Immature natural killer cell (primary cell): ENCODE results near the gene PIAS1. TPM values are rescaled to one million over a fixed set of nuclear protein-coding genes. Genes with fewer than 3 reads are reported as not detected.

Experiments used
- DNase-seq, 3 donors: peaks; one replicate each; pipeline ENCODE4 v3.0.0; 2022; ENCODE audit warnings: mixed read lengths in 1 of 3
- H3K27ac Mint-ChIP-seq, 6 donors: one replicate each; pipeline ENCODE4 v1.8.0; 2020; ENCODE audit warnings: mixed read lengths in 6 of 6, mild to moderate bottlenecking in 5 of 6, inconsistent platforms in 4 of 6, moderate library complexity in 3 of 6
- H3K27me3 Mint-ChIP-seq, 3 donors: one replicate each; pipeline ENCODE4 v1.8.0; 2020 to 2021; ENCODE audit warnings: low read depth in 3 of 3, mild to moderate bottlenecking in 3 of 3, mixed read lengths in 3 of 3, moderate library complexity in 3 of 3, inconsistent platforms in 1 of 3
- H3K36me3 Mint-ChIP-seq, 3 donors: one replicate each; pipeline ENCODE4 v1.8.0; 2020; ENCODE audit warnings: mixed read lengths in 3 of 3, inconsistent platforms in 2 of 3, mild to moderate bottlenecking in 2 of 3
- H3K4me1 Mint-ChIP-seq, 2 donors: one replicate each; pipeline ENCODE4 v1.8.0; 2020; ENCODE audit warnings: inconsistent platforms in 2 of 2, mild to moderate bottlenecking in 2 of 2, mixed read lengths in 2 of 2, moderate library complexity in 1 of 2
- H3K4me3 Mint-ChIP-seq, 5 donors: one replicate each; pipeline ENCODE4 v1.8.0; 2020; ENCODE audit warnings: mild to moderate bottlenecking in 5 of 5, mixed read lengths in 5 of 5, inconsistent platforms in 3 of 5, moderate library complexity in 3 of 5
- H3K9me3 Mint-ChIP-seq, 6 donors: one replicate each; pipeline ENCODE4 v1.8.0; 2020; ENCODE audit warnings: mild to moderate bottlenecking in 6 of 6, mixed read lengths in 6 of 6, inconsistent platforms in 4 of 6, moderate library complexity in 3 of 6
- polyA plus RNA-seq, 3 donors: library from polyadenylated mRNA; unstranded; fragments of 300-500 nt; fragmentation: Illumina TruSeq; gene quantifications; one replicate each; pipeline ENCODE4 v1.2.3, GENCODE V29; 2021

PIAS1 gene
- polyA plus RNA-seq, 3 donors from 2014 or later = 84.1 to 138 (median 112) TPM

DNA sequence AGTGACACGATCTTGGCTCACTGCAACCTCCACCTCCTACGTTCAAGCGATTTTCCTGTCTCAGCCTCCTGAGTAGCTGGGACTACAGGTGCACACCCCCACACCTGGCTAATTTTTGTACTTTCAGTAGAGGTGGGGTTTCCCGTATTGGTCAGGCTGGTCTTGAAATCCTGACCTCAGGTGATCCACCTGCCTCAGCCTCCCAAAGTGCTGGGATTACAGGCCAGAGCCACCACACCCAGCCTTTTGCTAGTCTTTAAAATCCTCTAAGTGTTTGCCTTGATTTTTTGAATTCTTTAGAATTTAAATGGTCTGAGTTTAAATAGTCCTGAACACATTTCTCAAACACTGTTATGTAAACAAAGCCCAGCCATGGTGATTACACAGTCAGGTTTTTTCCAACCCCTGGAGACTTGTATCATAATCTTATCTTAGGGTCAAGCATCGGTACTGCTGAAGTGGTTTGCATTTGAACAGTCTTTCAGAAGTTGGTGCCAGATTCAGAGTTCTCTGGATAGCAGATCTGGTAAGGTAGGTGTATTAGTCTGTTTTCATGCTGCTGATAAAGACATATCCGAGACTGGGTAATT lies 28.2 kb upstream of the PIAS1 start:
- H3K36me3 Mint-ChIP-seq = no peaks in the 10 kb centered on the region
- peaks cover 3 to 9% (median 5%) of the 10 kb centered on the region in 3 donors for H3K27me3 Mint-ChIP-seq
- H3K9me3 Mint-ChIP-seq = no peaks in the 10 kb centered on the region
- no peaks in the 10 kb centered on the region for H3K4me1 Mint-ChIP-seq
- H3K4me3 Mint-ChIP-seq = no peak overlapping the region
- H3K27ac Mint-ChIP-seq = no peak overlapping the region
- no peak for DNase-seq

DNA sequence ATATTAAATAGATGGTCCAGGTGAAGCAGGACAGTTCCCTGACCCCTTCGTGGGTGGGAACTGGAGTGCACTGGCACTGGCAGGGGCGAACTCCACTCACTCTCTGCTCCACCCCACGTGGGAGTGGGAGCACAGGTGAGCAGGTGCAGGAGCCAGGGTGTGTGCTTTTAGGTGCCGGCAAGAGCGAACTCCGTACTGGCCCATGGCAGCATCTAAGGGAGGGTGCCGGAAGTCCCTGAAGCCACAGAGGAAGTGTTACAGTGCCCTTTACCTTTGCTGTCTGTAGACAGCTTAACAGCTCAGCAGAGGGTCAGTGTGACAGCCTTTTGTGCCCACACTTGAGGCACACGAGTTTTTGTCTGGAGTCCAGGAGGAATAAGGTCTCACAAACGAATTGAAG lies 26.7 kb upstream of the PIAS1 start:
- Mint-ChIP-seq H3K27me3 (peaks cover 3 to 9% (median 5%) of the 10 kb centered on the region in 3 donors), H3K36me3 (no peaks in the 10 kb centered on the region), H3K9me3 (no peaks in the 10 kb centered on the region), H3K4me3 (no peak overlapping the region), H3K4me1 (no peaks in the 10 kb centered on the region), H3K27ac (no peak overlapping the region)
- no peak for DNase-seq

DNA sequence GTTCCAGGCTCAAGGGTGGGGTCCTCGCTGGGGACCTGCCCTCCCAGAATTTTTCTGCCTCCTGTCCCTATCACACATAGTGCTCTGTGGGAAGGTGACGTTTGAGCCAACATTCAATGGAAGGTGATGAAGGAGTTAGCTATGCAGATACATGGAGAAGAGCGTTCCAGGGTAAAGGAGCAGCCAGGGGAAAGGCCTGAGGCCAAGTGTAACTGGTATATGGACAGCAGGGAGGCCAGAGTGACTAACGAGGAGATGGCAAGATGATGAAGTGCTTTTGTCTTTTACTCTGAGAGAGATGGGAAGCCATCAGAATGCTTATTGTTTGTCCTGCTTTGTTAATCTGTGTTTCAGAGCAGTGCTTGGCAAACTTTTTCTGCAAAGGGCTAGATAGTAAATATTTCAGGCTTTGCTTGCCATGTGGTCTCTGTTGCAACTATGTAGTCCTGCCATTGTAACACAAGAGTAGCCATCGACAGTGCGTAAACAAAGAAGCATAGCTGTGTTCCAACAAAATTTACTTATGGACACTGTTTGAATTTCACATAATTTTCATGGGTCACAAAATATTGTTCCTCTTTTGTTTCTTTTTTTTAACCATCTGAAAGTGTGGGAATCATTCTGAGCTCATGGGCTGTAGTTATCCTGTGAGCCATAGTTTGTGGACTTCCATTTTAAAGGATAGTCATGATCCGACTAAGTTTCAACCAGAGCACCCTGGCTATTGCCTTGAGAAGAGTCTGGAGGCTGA lies 25.8 kb upstream of the PIAS1 start:
- Mint-ChIP-seq H3K36me3 (no peaks in the 10 kb centered on the region), H3K9me3 (peaks cover 0 to 2% (median 0%) of the 10 kb centered on the region in 6 donors), H3K27ac (no peak overlapping the region), H3K27me3 (peaks cover 3 to 9% (median 3%) of the 10 kb centered on the region in 3 donors), H3K4me1 (no peaks in the 10 kb centered on the region), H3K4me3 (no peak overlapping the region)
- DNase-seq = no peak

DNA sequence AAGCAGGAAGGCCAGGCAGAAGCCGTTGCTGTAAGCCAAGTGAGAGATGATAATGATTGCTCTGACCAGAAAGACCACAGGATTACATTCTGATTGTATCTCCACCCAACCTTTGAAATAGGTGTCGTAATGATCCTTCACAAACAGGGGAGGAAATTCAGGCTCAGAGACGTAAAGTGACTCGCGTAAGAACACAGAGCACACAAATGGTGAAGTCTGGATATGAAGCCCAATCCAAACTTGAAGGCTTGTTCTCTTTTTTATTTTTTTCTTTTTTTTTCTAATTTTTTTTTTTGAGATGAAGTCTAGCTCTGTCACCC lies 25.3 kb upstream of the PIAS1 start:
- no peak overlapping the region for H3K27ac Mint-ChIP-seq
- no peak overlapping the region for H3K4me3 Mint-ChIP-seq
- no peaks in the 10 kb centered on the region for H3K4me1 Mint-ChIP-seq
- H3K27me3 Mint-ChIP-seq = peaks cover 3 to 9% (median 3%) of the 10 kb centered on the region in 3 donors
- no peak for DNase-seq
- peaks cover 0 to 2% (median 0%) of the 10 kb centered on the region in 6 donors for H3K9me3 Mint-ChIP-seq
- no peaks in the 10 kb centered on the region for H3K36me3 Mint-ChIP-seq

DNA sequence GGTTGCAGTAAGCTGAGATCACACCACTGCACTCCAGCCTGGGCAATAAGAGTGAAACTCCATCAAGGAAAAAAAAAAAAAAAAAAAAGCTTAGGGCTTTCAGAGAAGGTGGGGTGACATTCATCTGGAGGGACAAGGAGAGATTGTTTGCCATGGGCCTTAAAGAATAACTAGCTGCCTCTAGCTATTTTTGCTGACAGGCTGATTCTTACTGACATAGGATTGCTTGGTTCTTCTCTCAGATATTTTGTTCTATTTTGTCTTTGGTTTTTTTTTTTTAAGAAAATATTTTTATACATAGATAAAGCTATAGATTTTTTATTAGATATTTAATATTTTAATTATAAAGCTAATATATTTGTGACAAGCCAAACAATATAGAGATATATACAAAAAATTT lies 24.2 kb upstream of the PIAS1 start:
- Mint-ChIP-seq H3K4me1 (no peaks in the 10 kb centered on the region), H3K36me3 (no peaks in the 10 kb centered on the region), H3K4me3 (no peak overlapping the region), H3K9me3 (peaks cover 0 to 2% (median 0%) of the 10 kb centered on the region in 6 donors), H3K27me3 (peaks cover 3 to 9% (median 4%) of the 10 kb centered on the region in 3 donors), H3K27ac (no peak overlapping the region)
- no peak for DNase-seq

DNA sequence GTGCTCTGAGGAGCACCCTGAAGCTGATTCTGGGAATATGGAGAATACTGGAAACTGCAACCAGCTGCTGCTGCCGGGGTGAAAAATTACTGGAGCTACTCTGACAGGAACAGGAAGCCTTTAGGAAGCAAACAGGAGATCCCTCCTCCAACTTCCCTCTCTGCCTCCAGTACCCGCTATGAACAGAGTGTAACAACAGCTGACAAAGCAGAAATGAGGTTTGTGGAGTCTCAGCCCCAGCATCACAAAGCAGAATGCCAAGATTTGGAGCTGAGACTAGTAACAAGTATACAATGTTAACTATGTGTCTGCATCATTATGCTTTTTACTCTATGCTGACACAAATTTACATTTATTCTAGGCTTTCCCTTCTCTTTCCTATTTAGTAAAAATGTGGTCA lies 22.7 kb upstream of the PIAS1 start:
- Mint-ChIP-seq H3K4me1 (no peaks in the 10 kb centered on the region), H3K27ac (no peak overlapping the region), H3K36me3 (no peaks in the 10 kb centered on the region), H3K27me3 (peaks cover 3 to 9% (median 4%) of the 10 kb centered on the region in 3 donors), H3K9me3 (peaks cover 0 to 2% (median 0%) of the 10 kb centered on the region in 6 donors), H3K4me3 (no peak overlapping the region)
- no peak for DNase-seq

DNA sequence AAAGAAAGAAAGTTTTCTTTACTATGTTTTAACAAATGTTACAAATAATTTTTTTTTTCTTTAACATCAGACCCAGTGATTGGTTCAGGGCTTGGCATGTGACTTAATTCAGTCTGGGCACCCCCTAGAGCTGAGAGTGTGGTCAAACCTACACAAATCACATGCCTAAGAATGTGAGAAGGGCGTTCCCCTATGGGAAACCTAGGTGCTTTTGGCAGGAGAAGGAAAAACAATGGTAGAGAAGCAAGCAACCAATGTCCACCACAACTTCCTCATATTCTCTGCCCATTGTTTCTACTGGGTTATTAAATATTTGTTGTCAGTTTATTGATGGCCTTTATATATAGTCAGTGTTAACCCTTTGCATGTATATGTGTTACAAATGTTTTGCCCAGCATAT lies 21.4 kb upstream of the PIAS1 start:
- no peak for DNase-seq
- H3K36me3 Mint-ChIP-seq = no peaks in the 10 kb centered on the region
- H3K27ac Mint-ChIP-seq = no peak overlapping the region
- H3K4me1 Mint-ChIP-seq = peaks cover 5 to 6% of the 10 kb centered on the region in 2 donors
- no peak overlapping the region for H3K4me3 Mint-ChIP-seq
- H3K9me3 Mint-ChIP-seq = peaks cover 0 to 2% (median 0%) of the 10 kb centered on the region in 6 donors
- peaks cover 3 to 6% (median 4%) of the 10 kb centered on the region in 3 donors for H3K27me3 Mint-ChIP-seq

DNA sequence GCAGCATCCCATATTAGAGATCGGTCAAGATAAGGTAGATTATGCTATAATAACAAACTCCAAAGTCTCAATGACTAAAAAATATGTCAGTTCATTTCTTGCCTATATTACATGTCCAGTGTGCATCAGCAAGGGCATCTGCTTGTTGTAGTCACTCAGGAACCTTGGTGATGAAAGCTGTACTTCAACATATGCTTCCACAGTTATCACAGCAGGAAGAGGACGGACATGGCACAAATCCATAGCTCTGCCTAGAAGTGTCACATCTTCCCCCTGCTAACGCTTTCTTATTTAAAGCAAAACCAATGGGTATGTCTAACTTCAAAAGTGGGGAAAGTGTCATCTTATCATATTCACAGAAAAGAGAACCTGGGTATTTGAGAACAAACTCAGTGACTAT lies 20.0 kb upstream of the PIAS1 start:
- Mint-ChIP-seq H3K36me3 (no peaks in the 10 kb centered on the region), H3K27ac (no peak overlapping the region), H3K9me3 (peaks cover 0 to 5% (median 0%) of the 10 kb centered on the region in 6 donors)

DNA sequence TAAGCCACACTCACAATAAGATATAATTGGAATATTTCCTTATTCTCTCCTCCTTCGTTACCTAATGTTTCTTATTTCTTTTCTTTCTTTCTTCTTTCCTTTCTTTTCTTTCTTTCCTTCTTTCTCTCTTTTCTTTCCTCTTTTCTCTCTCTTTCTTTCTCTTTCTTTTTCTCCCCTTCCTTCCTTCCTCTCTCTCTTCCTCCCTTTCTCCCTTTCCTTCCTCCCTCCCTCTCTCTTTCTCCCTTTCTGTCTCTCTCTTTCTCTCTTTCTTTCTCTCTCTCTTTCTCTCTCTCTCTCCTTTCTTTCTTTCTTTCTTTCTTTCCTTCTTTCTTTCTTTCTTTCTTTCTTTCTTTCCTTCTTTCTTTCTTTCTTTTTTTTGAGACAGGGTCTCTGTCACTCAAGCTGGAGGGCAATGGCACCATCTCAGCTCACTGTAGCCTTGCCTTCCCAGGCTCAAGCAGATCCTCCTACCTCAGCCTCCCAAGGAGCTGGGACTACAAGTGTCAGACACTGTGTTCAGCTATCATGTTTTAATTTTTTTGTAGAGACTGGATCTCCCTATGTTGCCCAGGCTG lies 19.3 kb upstream of the PIAS1 start:
- no peak overlapping the region for H3K27ac Mint-ChIP-seq
- H3K9me3 Mint-ChIP-seq = peaks cover 0 to 5% (median 0%) of the 10 kb centered on the region in 6 donors
- H3K4me1 Mint-ChIP-seq = peaks cover 5 to 9% of the 10 kb centered on the region in 2 donors
- no peaks in the 10 kb centered on the region for H3K36me3 Mint-ChIP-seq
- peaks cover 3 to 6% (median 6%) of the 10 kb centered on the region in 3 donors for H3K27me3 Mint-ChIP-seq
- DNase-seq = no peak
- no peak overlapping the region for H3K4me3 Mint-ChIP-seq

More for the DNA sequence above, 20.0 kb upstream of the PIAS1 start:
- Mint-ChIP-seq H3K27me3 (peaks cover 2 to 6% (median 4%) of the 10 kb centered on the region in 3 donors), H3K4me3 (no peak overlapping the region), H3K4me1 (peaks cover 5 to 9% of the 10 kb centered on the region in 2 donors)
- DNase-seq = no peak

DNA sequence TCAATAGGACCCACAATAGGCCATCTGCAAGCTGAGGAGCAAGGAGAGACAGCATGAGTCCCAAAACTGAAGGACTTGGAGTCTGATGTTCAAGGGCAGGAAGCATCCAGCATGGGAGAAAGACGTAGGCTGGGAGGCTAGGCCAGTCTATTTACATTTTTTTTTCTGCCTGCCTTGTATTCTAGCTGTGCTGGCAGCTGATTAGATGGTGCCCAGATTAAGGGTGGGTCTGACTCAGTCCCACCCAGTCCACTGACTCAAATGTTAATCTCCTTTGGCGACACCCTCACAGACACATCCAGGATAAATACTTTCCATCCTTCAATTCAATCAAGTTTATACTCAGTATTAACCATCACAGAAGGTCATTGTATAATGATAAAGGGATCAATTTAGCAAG lies 15.9 kb upstream of the PIAS1 start:
- H3K36me3 Mint-ChIP-seq = no peaks in the 10 kb centered on the region
- peaks cover 5 to 9% of the 10 kb centered on the region in 2 donors for H3K4me1 Mint-ChIP-seq
- H3K27me3 Mint-ChIP-seq = peaks cover 5 to 9% (median 5%) of the 10 kb centered on the region in 3 donors
- H3K9me3 Mint-ChIP-seq = peaks cover 0 to 4% (median 0%) of the 10 kb centered on the region in 6 donors
- no peak for DNase-seq
- H3K4me3 Mint-ChIP-seq = no peak overlapping the region
- no peak overlapping the region for H3K27ac Mint-ChIP-seq

DNA sequence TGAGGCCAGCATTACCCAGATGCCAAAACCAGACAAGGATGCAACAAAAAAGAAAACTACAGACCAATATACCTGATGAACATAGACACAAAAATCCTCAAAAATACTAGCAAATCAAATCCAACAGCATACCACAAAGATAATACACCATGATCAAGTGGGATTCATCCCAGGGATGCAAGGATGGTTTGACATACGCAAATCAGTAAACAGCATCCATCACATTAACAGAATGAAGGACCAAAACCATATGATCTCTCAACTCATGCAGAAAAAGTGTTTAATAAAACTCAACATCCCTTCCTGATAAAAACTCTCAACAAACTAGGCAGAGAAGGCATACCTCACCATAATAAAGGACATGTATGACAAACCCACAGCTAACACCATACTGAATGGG lies 14.0 kb upstream of the PIAS1 start:
- Mint-ChIP-seq H3K27ac (no peak overlapping the region), H3K4me1 (peaks cover 5 to 9% of the 10 kb centered on the region in 2 donors), H3K9me3 (peaks cover 0 to 3% (median 0%) of the 10 kb centered on the region in 6 donors), H3K36me3 (no peaks in the 10 kb centered on the region), H3K27me3 (peaks cover 3 to 12% (median 5%) of the 10 kb centered on the region in 3 donors), H3K4me3 (no peak overlapping the region)
- DNase-seq = no peak

DNA sequence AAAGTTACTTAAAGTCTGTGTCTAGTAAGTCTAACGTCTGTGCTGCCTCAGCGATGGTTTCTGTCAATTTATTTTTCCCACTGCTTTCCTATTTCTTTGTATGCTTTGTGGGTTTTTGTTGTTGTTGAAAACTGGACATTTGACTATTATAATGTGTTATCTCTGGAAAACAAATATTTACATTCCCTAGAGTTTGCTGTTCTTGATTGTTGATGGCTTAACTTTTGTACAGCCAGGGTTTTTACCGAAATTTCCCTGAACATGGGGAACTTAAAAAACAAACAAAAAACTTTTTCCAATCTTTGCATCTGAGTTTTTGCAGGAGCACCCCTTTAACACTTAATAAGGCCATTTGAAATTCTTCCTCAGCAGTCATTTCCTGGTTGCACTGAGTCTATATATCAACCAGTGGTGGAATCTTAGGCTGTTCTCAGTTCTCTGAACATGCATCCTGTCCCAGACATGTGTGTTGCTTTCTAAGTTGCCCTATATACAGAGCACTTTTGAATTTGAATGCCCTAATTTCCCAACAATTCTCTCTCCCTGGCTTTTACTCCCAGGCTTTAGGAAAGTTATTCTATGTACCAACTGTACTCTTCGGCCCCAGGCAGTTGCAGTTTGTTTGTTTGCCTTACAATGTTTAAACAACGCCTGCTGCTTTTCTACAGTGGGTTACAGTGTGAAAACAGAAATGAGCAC lies 11.8 kb upstream of the PIAS1 start:
- Mint-ChIP-seq H3K27me3 (peaks cover 3 to 12% (median 5%) of the 10 kb centered on the region in 3 donors), H3K36me3 (no peaks in the 10 kb centered on the region), H3K27ac (no peak overlapping the region), H3K9me3 (peaks cover 0 to 3% (median 0%) of the 10 kb centered on the region in 6 donors), H3K4me1 (peaks cover 4 to 7% of the 10 kb centered on the region in 2 donors), H3K4me3 (no peak overlapping the region)
- no peak for DNase-seq

DNA sequence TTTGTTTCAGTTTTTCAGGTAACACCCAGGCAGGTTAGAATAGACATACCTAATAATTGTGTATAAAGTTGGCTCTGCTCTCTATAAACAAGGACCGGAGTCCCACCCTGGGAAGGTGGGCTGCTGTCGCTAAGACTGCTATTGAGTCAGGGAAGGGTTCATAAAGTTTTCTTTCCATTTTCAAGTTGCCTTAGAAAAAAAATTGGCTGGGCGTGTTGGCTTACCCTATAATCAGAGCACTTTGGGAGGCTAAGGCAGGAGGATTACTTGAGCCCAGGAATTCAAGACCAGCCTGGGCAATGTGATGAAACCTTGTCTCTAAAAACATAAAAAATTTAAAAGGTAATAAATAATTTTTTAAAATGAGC lies 11.3 kb upstream of the PIAS1 start:
- Mint-ChIP-seq H3K27me3 (peaks cover 2 to 12% (median 5%) of the 10 kb centered on the region in 3 donors), H3K27ac (no peak overlapping the region), H3K4me1 (peaks cover 0 to 1% of the 10 kb centered on the region in 2 donors), H3K36me3 (no peaks in the 10 kb centered on the region), H3K4me3 (no peak overlapping the region), H3K9me3 (peaks cover 0 to 3% (median 0%) of the 10 kb centered on the region in 6 donors)
- no peak for DNase-seq
